HG02588 (cell line): ENCODE data around the gene SLC1A4.
A peak's percentile ranks its signal among the peaks of the same experiment; 100 is the strongest.
"Not testable (repeated sequence)": the region's sequence is repeated elsewhere in the genome, so short reads cannot be mapped to it uniquely, and the experiment has no call there.

Source experiments
- ATAC-seq: cut with Tn5 transposase; IDR thresholded peaks from one replicate; pipeline ENCODE4 v1.9.1; 2021; ENCODE audit warnings: mild to moderate bottlenecking, moderate library complexity; ENCODE audit not compliant: unreplicated experiment

Gene SLC1A4

GRCh38 chr2:64963719-64964118, 25.5 kb upstream of the SLC1A4 start:
- ATAC-seq, result no peak

- ATAC-seq, result no peak
Observed at GRCh38 chr2:64966017-64966416, 23.2 kb upstream of the SLC1A4 start.

- no peak for ATAC-seq
Observed at GRCh38 chr2:64966839-64967238, 22.4 kb upstream of the SLC1A4 start.

GRCh38 chr2:64967601-64968000, 21.6 kb upstream of the SLC1A4 start:
- no peak for ATAC-seq

GRCh38 chr2:64969086-64969485, 20.1 kb upstream of the SLC1A4 start:
- not testable (repeated sequence) for ATAC-seq

- no peak for ATAC-seq
Observed at GRCh38 chr2:64970495-64970894, 18.7 kb upstream of the SLC1A4 start.

GRCh38 chr2:64972426-64972825, 16.8 kb upstream of the SLC1A4 start:
- no peak for ATAC-seq

GRCh38 chr2:64972876-64973275, 16.3 kb upstream of the SLC1A4 start:
- ATAC-seq, result no peak

- no peak for ATAC-seq
Observed at GRCh38 chr2:64975232-64975821, 13.9 kb upstream of the SLC1A4 start.

GRCh38 chr2:64976276-64976675, 12.9 kb upstream of the SLC1A4 start:
- ATAC-seq, result no peak

GRCh38 chr2:64978514-64979268, 10.5 kb upstream of the SLC1A4 start:
- no peak for ATAC-seq

GRCh38 chr2:64979744-64980143, 9.5 kb upstream of the SLC1A4 start:
- no peak for ATAC-seq

- no peak for ATAC-seq
Observed at GRCh38 chr2:64980183-64980582, 9.0 kb upstream of the SLC1A4 start.

- no peak for ATAC-seq
Observed at GRCh38 chr2:64982311-64982857, 6.8 kb upstream of the SLC1A4 start.

GRCh38 chr2:64982932-64983331, 6.3 kb upstream of the SLC1A4 start:
- ATAC-seq, result no peak

GRCh38 chr2:64985447-64985846, 3.8 kb upstream of the SLC1A4 start:
- no peak for ATAC-seq

- peak; percentile 29 for ATAC-seq
Observed at GRCh38 chr2:64987001-64987955, 1.9 kb upstream of the SLC1A4 start.

GRCh38 chr2:64987956-64988419, 1.2 kb upstream of the SLC1A4 start:
- no peak for ATAC-seq

GRCh38 chr2:64988420-64989125, 626 bp upstream of the SLC1A4 start:
- ATAC-seq, result peak; percentile 29

GRCh38 chr2:64989982-64990614, 899 bp downstream of the SLC1A4 start:
- ATAC-seq, result no peak
